Ishikawa (cell line): ENCODE data around the gene CNTNAP5.

Source experiments
- EP300 ChIP-seq: IDR thresholded peaks from 2 replicates; pipeline ENCODE4 v1.6.1; 2012; ENCODE audit warnings: borderline replicate concordance
- FOXM1 ChIP-seq: IDR thresholded peaks from 2 replicates; pipeline ENCODE4 v1.6.1; 2012; ENCODE audit warnings: low read depth, borderline replicate concordance
- RAD21 ChIP-seq: IDR thresholded peaks from 2 replicates; pipeline ENCODE4 v1.6.1; 2012; ENCODE audit warnings: low read depth
- TAF1 ChIP-seq: IDR thresholded peaks from 2 replicates; pipeline ENCODE4 v1.6.1; 2012; ENCODE audit warnings: low read depth, mild to moderate bottlenecking
- TF ChIP-seq, protein P1 (sequence below): IDR thresholded peaks from 2 replicates; pipeline ENCODE4 v1.6.1; 2012; ENCODE audit warnings: low read depth, mild to moderate bottlenecking

GRCh38 chr2:124640221-124640750, 615.2 kb downstream of the CNTNAP5 start:
- no peak for TF ChIP-seq TAF1
- TF ChIP-seq EP300 = no peak
- no peak for TF ChIP-seq FOXM1
- TF ChIP-seq, protein P1, sequence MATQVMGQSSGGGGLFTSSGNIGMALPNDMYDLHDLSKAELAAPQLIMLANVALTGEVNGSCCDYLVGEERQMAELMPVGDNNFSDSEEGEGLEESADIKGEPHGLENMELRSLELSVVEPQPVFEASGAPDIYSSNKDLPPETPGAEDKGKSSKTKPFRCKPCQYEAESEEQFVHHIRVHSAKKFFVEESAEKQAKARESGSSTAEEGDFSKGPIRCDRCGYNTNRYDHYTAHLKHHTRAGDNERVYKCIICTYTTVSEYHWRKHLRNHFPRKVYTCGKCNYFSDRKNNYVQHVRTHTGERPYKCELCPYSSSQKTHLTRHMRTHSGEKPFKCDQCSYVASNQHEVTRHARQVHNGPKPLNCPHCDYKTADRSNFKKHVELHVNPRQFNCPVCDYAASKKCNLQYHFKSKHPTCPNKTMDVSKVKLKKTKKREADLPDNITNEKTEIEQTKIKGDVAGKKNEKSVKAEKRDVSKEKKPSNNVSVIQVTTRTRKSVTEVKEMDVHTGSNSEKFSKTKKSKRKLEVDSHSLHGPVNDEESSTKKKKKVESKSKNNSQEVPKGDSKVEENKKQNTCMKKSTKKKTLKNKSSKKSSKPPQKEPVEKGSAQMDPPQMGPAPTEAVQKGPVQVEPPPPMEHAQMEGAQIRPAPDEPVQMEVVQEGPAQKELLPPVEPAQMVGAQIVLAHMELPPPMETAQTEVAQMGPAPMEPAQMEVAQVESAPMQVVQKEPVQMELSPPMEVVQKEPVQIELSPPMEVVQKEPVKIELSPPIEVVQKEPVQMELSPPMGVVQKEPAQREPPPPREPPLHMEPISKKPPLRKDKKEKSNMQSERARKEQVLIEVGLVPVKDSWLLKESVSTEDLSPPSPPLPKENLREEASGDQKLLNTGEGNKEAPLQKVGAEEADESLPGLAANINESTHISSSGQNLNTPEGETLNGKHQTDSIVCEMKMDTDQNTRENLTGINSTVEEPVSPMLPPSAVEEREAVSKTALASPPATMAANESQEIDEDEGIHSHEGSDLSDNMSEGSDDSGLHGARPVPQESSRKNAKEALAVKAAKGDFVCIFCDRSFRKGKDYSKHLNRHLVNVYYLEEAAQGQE = no peak
- TF ChIP-seq RAD21 = no peak
